Activated naive CD4-positive, alpha-beta T cell treated with Interleukin-2 at 50 U/mL for 16 hours (primary cell): ENCODE results near the gene AGER.

ENCODE experiments used
- DNase-seq: peaks from one replicate; pipeline ENCODE4 v3.0.0-alpha.2; 2020

The AGER gene

GRCh38 chr6:32185681-32186131 is 1.7 kb upstream of the AGER start:
- peak; percentile 72 for DNase-seq

- no peak for DNase-seq
These were observed 470 bp downstream of the AGER start for GRCh38 chr6:32183483-32184083.

- DNase-seq, result no peak
These were observed 1.0 kb downstream of the AGER start for GRCh38 chr6:32183030-32183429.

GRCh38 chr6:32182555-32182981 is 1.5 kb downstream of the AGER start:
- DNase-seq, result no peak

GRCh38 chr6:32181915-32182529 is 2.0 kb downstream of the AGER start:
- no peak for DNase-seq

GRCh38 chr6:32181148-32181702 is 2.8 kb downstream of the AGER start:
- no peak for DNase-seq

- no peak for DNase-seq
These were observed 4.2 kb downstream of the AGER start for GRCh38 chr6:32179766-32180405.

GRCh38 chr6:32178547-32179440 is 5.3 kb downstream of the AGER start:
- no peak for DNase-seq

- peak; percentile 91 for DNase-seq
These were observed 6.1 kb downstream of the AGER start, which contains the start of gene RNF5 for GRCh38 chr6:32177788-32178546. RNF5 (plus strand) TSS chr6:32178405; CDS start chr6:32178512, 107 bp downstream.

- peak; percentile 44 for DNase-seq
These were observed 6.8 kb downstream of the AGER start for GRCh38 chr6:32177183-32177787.

- no peak for DNase-seq
These were observed 7.4 kb downstream of the AGER start for GRCh38 chr6:32176476-32177182.

GRCh38 chr6:32175711-32176475 is 8.2 kb downstream of the AGER start, which contains the start of gene AGPAT1:
AGPAT1 (minus strand) TSS chr6:32176084; CDS start chr6:32171496, 4,588 bp downstream.
- peak; percentile 98 for DNase-seq

GRCh38 chr6:32175322-32175710 is 8.7 kb downstream of the AGER start:
- DNase-seq, result no peak

GRCh38 chr6:32174416-32174815 is 9.6 kb downstream of the AGER start:
- no peak for DNase-seq

- DNase-seq, result no peak
These were observed 10.9 kb downstream of the AGER start for GRCh38 chr6:32173051-32173727.

GRCh38 chr6:32171234-32171633 is 12.8 kb downstream of the AGER start:
- no peak for DNase-seq

GRCh38 chr6:32170294-32170693 is 13.8 kb downstream of the AGER start:
- DNase-seq, result no peak

- no peak for DNase-seq
These were observed 15.1 kb downstream of the AGER start for GRCh38 chr6:32168807-32169591.

GRCh38 chr6:32168350-32168749 is 15.7 kb downstream of the AGER start:
- no peak for DNase-seq
